Measurements from ENCODE around the gene IFT27. TPM values are rescaled to one million over a fixed set of nuclear protein-coding genes. Genes with fewer than 3 reads are reported as not detected.
"Not testable (repeated sequence)": the region's sequence is repeated elsewhere in the genome, so short reads cannot be mapped to it uniquely, and the experiment has no call there.

The IFT27 gene
- total and polyA plus RNA-seq, 9 donors = 19.2 to 26.7 (median 23.9) TPM

GRCh38 chr22:36759481-36760159 is 16.3 kb downstream of the IFT27 start:
- no peak for DNase-seq
- H3K27me3 ChIP-seq (ENCODE audit: control insufficient read depth, insufficient read depth, low read length) = peaks cover 4% of the 10 kb centered on the region

DNA sequence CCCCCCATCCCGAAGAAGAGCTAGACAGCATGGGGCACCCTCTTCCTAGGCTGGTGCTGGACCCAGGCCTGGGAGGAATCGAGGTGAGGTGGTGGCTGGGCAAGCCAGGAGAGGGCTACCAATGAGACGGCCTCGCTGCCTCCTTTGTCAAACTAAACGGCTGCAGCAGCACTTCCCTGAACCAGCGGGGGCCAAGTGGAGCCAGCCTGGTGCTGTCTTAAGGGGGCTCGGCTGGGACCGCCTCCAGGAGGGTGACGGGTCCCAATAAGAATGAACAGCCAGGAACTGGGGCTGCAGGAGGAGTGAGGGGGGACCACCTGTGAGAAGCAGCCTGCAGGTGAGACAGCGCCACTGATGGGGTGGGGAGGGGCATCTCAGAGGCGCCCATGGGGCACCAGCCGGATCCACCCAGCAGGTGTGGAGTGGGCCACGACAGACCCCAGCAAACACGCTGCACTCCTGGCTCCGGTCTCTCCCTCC is 17.1 kb downstream of the IFT27 start:
- no peak for DNase-seq
- Histone ChIP-seq H3K4me3 (ENCODE audit: low read length) (no peak overlapping the region), H3K4me1 (ENCODE audit: control insufficient read depth, insufficient read depth, low read length) (peaks cover 11% of the 10 kb centered on the region), H3K9me3 (replicated peaks; ENCODE audit: control insufficient read depth, low read depth, low read length) (no peaks in the 10 kb centered on the region), H3K36me3 (ENCODE audit: control insufficient read depth, insufficient read depth, low read length) (peaks cover 16% of the 10 kb centered on the region), H3K27ac (ENCODE audit: low read length) (no peak overlapping the region), H3K27me3 (ENCODE audit: control insufficient read depth, insufficient read depth, low read length) (peaks cover 6% of the 10 kb centered on the region)
- WGBS (ENCODE audit: insufficient coverage) = 85% methylated on average over 12 of the region's 15 CpGs

More at GRCh38 chr22:36759481-36760159, 16.3 kb downstream of the IFT27 start:
- H3K36me3 ChIP-seq (ENCODE audit: control insufficient read depth, insufficient read depth, low read length) = peaks cover 22% of the 10 kb centered on the region
- H3K4me3 ChIP-seq (ENCODE audit: low read length) = no peak overlapping the region
- 76% methylated on average over 17 of the region's 19 CpGs for WGBS (ENCODE audit: insufficient coverage)
- peaks cover 11% of the 10 kb centered on the region for H3K4me1 ChIP-seq (ENCODE audit: control insufficient read depth, insufficient read depth, low read length)
- H3K9me3 ChIP-seq (replicated peaks; ENCODE audit: control insufficient read depth, low read depth, low read length) = no peaks in the 10 kb centered on the region
- H3K27ac ChIP-seq (ENCODE audit: low read length) = no peak overlapping the region

GRCh38 chr22:36757668-36758211 is 18.2 kb downstream of the IFT27 start:
- Histone ChIP-seq H3K27ac (ENCODE audit: low read length) (no peak overlapping the region), H3K4me1 (ENCODE audit: control insufficient read depth, insufficient read depth, low read length) (peaks cover 6% of the 10 kb centered on the region), H3K27me3 (ENCODE audit: control insufficient read depth, insufficient read depth, low read length) (peaks cover 10% of the 10 kb centered on the region), H3K4me3 (ENCODE audit: low read length) (no peak overlapping the region), H3K9me3 (replicated peaks; ENCODE audit: control insufficient read depth, low read depth, low read length) (no peaks in the 10 kb centered on the region), H3K36me3 (ENCODE audit: control insufficient read depth, insufficient read depth, low read length) (peaks cover 7% of the 10 kb centered on the region)
- DNase-seq = peak; percentile 55
- 58% methylated on average over 15 of the region's 19 CpGs for WGBS (ENCODE audit: insufficient coverage)

- 71% methylated on average over 12 of the region's 28 CpGs for WGBS (ENCODE audit: insufficient coverage)
- Histone ChIP-seq H3K4me3 (ENCODE audit: low read length) (no peak overlapping the region), H3K9me3 (replicated peaks; ENCODE audit: control insufficient read depth, low read depth, low read length) (no peaks in the 10 kb centered on the region), H3K27ac (ENCODE audit: low read length) (no peak overlapping the region), H3K4me1 (ENCODE audit: control insufficient read depth, insufficient read depth, low read length) (no peaks in the 10 kb centered on the region), H3K27me3 (ENCODE audit: control insufficient read depth, insufficient read depth, low read length) (peaks cover 10% of the 10 kb centered on the region), H3K36me3 (ENCODE audit: control insufficient read depth, insufficient read depth, low read length) (peaks cover 5% of the 10 kb centered on the region)
- no peak for DNase-seq
Observed at GRCh38 chr22:36756746-36757655, 18.9 kb downstream of the IFT27 start.

GRCh38 chr22:36756031-36756430 is 19.9 kb downstream of the IFT27 start:
- H3K4me1 ChIP-seq (ENCODE audit: control insufficient read depth, insufficient read depth, low read length) = no peaks in the 10 kb centered on the region
- peaks cover 10% of the 10 kb centered on the region for H3K27me3 ChIP-seq (ENCODE audit: control insufficient read depth, insufficient read depth, low read length)
- H3K27ac ChIP-seq (ENCODE audit: low read length) = no peak overlapping the region
- 62% methylated on average over 7 of the region's 7 CpGs for WGBS (ENCODE audit: insufficient coverage)
- H3K9me3 ChIP-seq (replicated peaks; ENCODE audit: control insufficient read depth, low read depth, low read length) = no peaks in the 10 kb centered on the region
- no peaks in the 10 kb centered on the region for H3K36me3 ChIP-seq (ENCODE audit: control insufficient read depth, insufficient read depth, low read length)
- no peak for DNase-seq
- H3K4me3 ChIP-seq (ENCODE audit: low read length) = no peak overlapping the region

- no peak overlapping the region for H3K27ac ChIP-seq (ENCODE audit: low read length)
- 93% methylated on average over 3 of the region's 6 CpGs for WGBS (ENCODE audit: insufficient coverage)
Observed at GRCh38 chr22:36755316-36755715, 20.6 kb downstream of the IFT27 start.

DNA sequence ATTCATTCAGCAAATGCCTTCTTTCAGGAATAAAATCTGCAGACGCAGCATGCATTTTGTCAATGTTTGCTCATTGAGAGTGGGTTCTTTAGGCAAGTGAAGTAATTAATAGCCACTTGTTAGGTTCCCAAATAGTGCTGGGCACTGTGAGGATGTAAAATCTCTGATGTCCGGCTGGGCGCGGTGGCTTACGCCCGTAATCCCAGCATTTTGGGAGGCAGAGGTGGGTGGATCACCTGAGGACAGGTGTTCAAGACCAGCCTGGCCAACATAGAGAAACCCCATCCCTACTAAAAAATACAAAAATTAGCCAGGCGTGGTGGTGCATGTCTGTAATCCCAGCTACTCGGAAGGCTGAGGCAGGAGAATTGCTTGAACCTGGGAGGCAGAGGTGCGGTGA is 21.0 kb downstream of the IFT27 start:
- not testable (repeated sequence) for H3K4me1 ChIP-seq (ENCODE audit: control insufficient read depth, insufficient read depth, low read length); H3K36me3 ChIP-seq (ENCODE audit: control insufficient read depth, insufficient read depth, low read length); H3K27ac ChIP-seq (ENCODE audit: low read length); DNase-seq; H3K4me3 ChIP-seq (ENCODE audit: low read length); H3K9me3 ChIP-seq (replicated peaks; ENCODE audit: control insufficient read depth, low read depth, low read length)
- 100% methylated on average over 3 of the region's 9 CpGs for WGBS (ENCODE audit: insufficient coverage)
- H3K27me3 ChIP-seq (ENCODE audit: control insufficient read depth, insufficient read depth, low read length) = peaks cover 14% of the 10 kb centered on the region

More at GRCh38 chr22:36755316-36755715, 20.6 kb downstream of the IFT27 start:
- no peaks in the 10 kb centered on the region for H3K4me1 ChIP-seq (ENCODE audit: control insufficient read depth, insufficient read depth, low read length)
- DNase-seq = no peak
- H3K27me3 ChIP-seq (ENCODE audit: control insufficient read depth, insufficient read depth, low read length) = peaks cover 10% of the 10 kb centered on the region
- H3K4me3 ChIP-seq (ENCODE audit: low read length) = no peak overlapping the region
- no peaks in the 10 kb centered on the region for H3K9me3 ChIP-seq (replicated peaks; ENCODE audit: control insufficient read depth, low read depth, low read length)
- no peaks in the 10 kb centered on the region for H3K36me3 ChIP-seq (ENCODE audit: control insufficient read depth, insufficient read depth, low read length)

DNA sequence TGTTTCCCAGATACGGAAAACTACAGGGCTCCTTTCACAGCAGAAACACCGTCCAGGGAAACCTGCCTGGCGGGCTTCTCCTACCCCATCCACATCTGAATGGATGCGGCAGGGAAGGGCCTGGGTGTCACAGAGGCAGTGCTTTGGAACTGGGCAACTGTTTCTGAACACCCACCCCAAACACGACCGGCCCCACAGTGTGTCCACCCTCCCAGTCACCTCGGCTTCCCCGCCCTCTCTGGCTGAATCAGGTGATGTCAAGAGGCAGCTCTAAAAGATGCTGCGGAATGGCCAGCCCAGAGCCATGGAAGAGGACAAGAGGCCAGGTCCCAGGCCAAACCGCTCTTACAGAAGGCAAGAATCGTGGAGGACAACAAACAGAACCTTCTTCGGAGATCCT is 22.0 kb downstream of the IFT27 start:
- DNase-seq = no peak
- peaks cover 17% of the 10 kb centered on the region for H3K27me3 ChIP-seq (ENCODE audit: control insufficient read depth, insufficient read depth, low read length)
- no peaks in the 10 kb centered on the region for H3K36me3 ChIP-seq (ENCODE audit: control insufficient read depth, insufficient read depth, low read length)
- H3K27ac ChIP-seq (ENCODE audit: low read length) = no peak overlapping the region
- no peak overlapping the region for H3K4me3 ChIP-seq (ENCODE audit: low read length)
- 89% methylated on average over 10 of the region's 12 CpGs for whole genome bisulfite sequencing (ENCODE audit: insufficient coverage)
- no peaks in the 10 kb centered on the region for H3K9me3 ChIP-seq (replicated peaks; ENCODE audit: control insufficient read depth, low read depth, low read length)
- no peaks in the 10 kb centered on the region for H3K4me1 ChIP-seq (ENCODE audit: control insufficient read depth, insufficient read depth, low read length)

- Histone ChIP-seq H3K4me1 (ENCODE audit: control insufficient read depth, insufficient read depth, low read length) (no peaks in the 10 kb centered on the region), H3K27ac (ENCODE audit: low read length) (no peak overlapping the region), H3K36me3 (ENCODE audit: control insufficient read depth, insufficient read depth, low read length) (no peaks in the 10 kb centered on the region), H3K27me3 (ENCODE audit: control insufficient read depth, insufficient read depth, low read length) (peaks cover 17% of the 10 kb centered on the region), H3K4me3 (ENCODE audit: low read length) (no peak overlapping the region), H3K9me3 (replicated peaks; ENCODE audit: control insufficient read depth, low read depth, low read length) (no peaks in the 10 kb centered on the region)
- WGBS (ENCODE audit: insufficient coverage) = 79% methylated on average over 3 of the region's 4 CpGs
- no peak for DNase-seq
Observed at GRCh38 chr22:36753120-36753802, 22.7 kb downstream of the IFT27 start.
